GM18507 (cell line): Measurements from ENCODE around the gene KCTD16.

Experiments used
- DNase-seq: peaks from one replicate; pipeline ENCODE4 v3.0.0; 2011; ENCODE audit warnings: low read depth; ENCODE audit not compliant: insufficient read length; ENCODE audit errors: extremely low spot score
- FAIRE-seq: peaks from 2 replicates; lab custom pipeline; 2011; peaks lifted over from hg19 to GRCh38; lab: Jason Lieb, UNC

KCTD16 gene

GRCh38 chr5:144267961-144268513 is 97.4 kb downstream of the KCTD16 start:
- FAIRE-seq (no peak), DNase-seq (no peak)

GRCh38 chr5:144273232-144274027 is 102.8 kb downstream of the KCTD16 start:
- no peak for DNase-seq

GRCh38 chr5:144275329-144275728 is 104.7 kb downstream of the KCTD16 start:
- FAIRE-seq (no peak), DNase-seq (no peak)

More at GRCh38 chr5:144273232-144274027, 102.8 kb downstream of the KCTD16 start:
- no peak for FAIRE-seq

GRCh38 chr5:144276034-144276822 is 105.6 kb downstream of the KCTD16 start:
- DNase-seq (no peak), FAIRE-seq (no peak)

GRCh38 chr5:144281784-144282183 is 111.1 kb downstream of the KCTD16 start:
- no peak for FAIRE-seq
- no peak for DNase-seq

GRCh38 chr5:144284036-144284435 is 113.4 kb downstream of the KCTD16 start:
- DNase-seq (no peak), FAIRE-seq (no peak)

GRCh38 chr5:144284931-144285502 is 114.3 kb downstream of the KCTD16 start:
- DNase-seq (no peak), FAIRE-seq (no peak)

- DNase-seq, result no peak
- no peak for FAIRE-seq
These were observed 118.6 kb downstream of the KCTD16 start for GRCh38 chr5:144289277-144289676.

GRCh38 chr5:144292029-144292428 is 121.4 kb downstream of the KCTD16 start:
- FAIRE-seq (no peak), DNase-seq (no peak)

- FAIRE-seq (no peak), DNase-seq (no peak)
These were observed 124.6 kb downstream of the KCTD16 start for GRCh38 chr5:144295284-144295683.

- DNase-seq (no peak), FAIRE-seq (no peak)
These were observed 126.4 kb downstream of the KCTD16 start for GRCh38 chr5:144297081-144297480.

- no peak for DNase-seq
These were observed 128.0 kb downstream of the KCTD16 start for GRCh38 chr5:144298658-144299057.

GRCh38 chr5:144304688-144305087 is 134.0 kb downstream of the KCTD16 start:
- DNase-seq (no peak), FAIRE-seq (no peak)

More at GRCh38 chr5:144298658-144299057, 128.0 kb downstream of the KCTD16 start:
- FAIRE-seq, result no peak

- FAIRE-seq, result no peak
- no peak for DNase-seq
These were observed 137.1 kb downstream of the KCTD16 start for GRCh38 chr5:144307736-144308135.

GRCh38 chr5:144308174-144308573 is 137.5 kb downstream of the KCTD16 start:
- FAIRE-seq (no peak), DNase-seq (no peak)

- DNase-seq (no peak), FAIRE-seq (no peak)
These were observed 138.4 kb downstream of the KCTD16 start for GRCh38 chr5:144308906-144309670.

- DNase-seq, result no peak
- FAIRE-seq, result no peak
These were observed 139.9 kb downstream of the KCTD16 start for GRCh38 chr5:144310621-144311020.

- DNase-seq (no peak), FAIRE-seq (no peak)
These were observed 142.6 kb downstream of the KCTD16 start for GRCh38 chr5:144313147-144313726.

- DNase-seq (no peak), FAIRE-seq (no peak)
These were observed 144.4 kb downstream of the KCTD16 start for GRCh38 chr5:144315026-144315425.
